ENCODE data around the gene GBP3.
"Not testable (repeated sequence)": the region's sequence is repeated elsewhere in the genome, so short reads cannot be mapped to it uniquely, and the experiment has no call there.

The GBP3 gene

DNA sequence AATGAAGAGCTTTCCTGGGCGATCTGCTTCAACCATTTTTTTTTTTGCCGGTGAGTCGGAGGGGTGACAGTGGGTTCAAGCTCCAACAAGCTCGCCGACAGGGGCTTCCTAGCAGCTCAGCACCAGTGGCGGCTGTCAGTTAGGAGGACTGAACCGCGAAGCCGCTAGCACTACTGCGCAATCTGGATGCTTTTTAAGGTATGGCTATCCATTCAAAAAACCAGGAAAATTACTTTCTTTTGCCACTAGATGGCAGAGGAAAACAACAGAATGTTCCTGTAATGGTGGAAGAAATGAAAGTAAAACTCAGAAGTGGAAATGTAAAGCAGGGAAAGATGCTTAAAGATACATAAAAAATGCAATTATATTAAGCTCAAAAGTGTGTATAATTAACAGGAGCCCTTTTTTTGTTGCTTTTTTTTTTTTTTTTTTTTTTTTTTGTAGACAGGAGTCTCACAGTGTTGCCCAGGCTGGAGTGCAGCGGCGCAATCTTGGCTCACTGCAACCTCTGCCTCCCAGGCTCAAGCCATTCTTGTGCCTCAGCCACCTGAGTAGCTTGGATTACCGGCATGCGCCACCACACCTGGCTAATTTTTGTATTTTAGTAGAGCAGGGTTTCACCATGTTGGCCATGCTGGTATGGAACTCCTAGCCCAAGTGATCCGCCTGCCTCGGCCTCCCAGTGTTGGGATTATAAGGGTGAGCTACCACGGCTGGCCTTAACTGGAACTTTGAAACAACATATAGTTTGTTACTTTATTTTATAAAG is 38.7 kb downstream of the GBP3 start:
- DNase-seq (ENCODE audit: low read depth) = peak; percentile 73
- no peak overlapping the region for H3K4me3 ChIP-seq (ENCODE audit: low read length)
- TF ChIP-seq, protein P1, sequence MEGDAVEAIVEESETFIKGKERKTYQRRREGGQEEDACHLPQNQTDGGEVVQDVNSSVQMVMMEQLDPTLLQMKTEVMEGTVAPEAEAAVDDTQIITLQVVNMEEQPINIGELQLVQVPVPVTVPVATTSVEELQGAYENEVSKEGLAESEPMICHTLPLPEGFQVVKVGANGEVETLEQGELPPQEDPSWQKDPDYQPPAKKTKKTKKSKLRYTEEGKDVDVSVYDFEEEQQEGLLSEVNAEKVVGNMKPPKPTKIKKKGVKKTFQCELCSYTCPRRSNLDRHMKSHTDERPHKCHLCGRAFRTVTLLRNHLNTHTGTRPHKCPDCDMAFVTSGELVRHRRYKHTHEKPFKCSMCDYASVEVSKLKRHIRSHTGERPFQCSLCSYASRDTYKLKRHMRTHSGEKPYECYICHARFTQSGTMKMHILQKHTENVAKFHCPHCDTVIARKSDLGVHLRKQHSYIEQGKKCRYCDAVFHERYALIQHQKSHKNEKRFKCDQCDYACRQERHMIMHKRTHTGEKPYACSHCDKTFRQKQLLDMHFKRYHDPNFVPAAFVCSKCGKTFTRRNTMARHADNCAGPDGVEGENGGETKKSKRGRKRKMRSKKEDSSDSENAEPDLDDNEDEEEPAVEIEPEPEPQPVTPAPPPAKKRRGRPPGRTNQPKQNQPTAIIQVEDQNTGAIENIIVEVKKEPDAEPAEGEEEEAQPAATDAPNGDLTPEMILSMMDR (IDR thresholded peaks at IDR 0.05; ENCODE audit: insufficient read depth, low read depth, low read length, missing control alignments) = peak; percentile 57

GRCh38 chr1:88982055-88982454 is 40.6 kb downstream of the GBP3 start:
- TF ChIP-seq, protein P1 (IDR thresholded peaks at IDR 0.05; ENCODE audit: insufficient read depth, low read depth, low read length, missing control alignments) = no peak
- peak; percentile 27 for DNase-seq (ENCODE audit: low read depth)
- no peak overlapping the region for H3K4me3 ChIP-seq (ENCODE audit: low read length)

- DNase-seq (ENCODE audit: low read depth); H3K4me3 ChIP-seq (ENCODE audit: low read length): not testable (repeated sequence)
Measured at GRCh38 chr1:88981506-88981905, 41.2 kb downstream of the GBP3 start.

- no peak overlapping the region for H3K4me3 ChIP-seq (ENCODE audit: low read length)
- no peak for DNase-seq (ENCODE audit: low read depth)
- TF ChIP-seq, protein P1 (IDR thresholded peaks at IDR 0.05; ENCODE audit: insufficient read depth, low read depth, low read length, missing control alignments) = no peak
Measured at GRCh38 chr1:88980870-88981269, 41.8 kb downstream of the GBP3 start.

- no peak overlapping the region for H3K4me3 ChIP-seq (ENCODE audit: low read length)
- TF ChIP-seq, protein P1 (IDR thresholded peaks at IDR 0.05; ENCODE audit: insufficient read depth, low read depth, low read length, missing control alignments) = no peak
- no peak for DNase-seq (ENCODE audit: low read depth)
Measured at GRCh38 chr1:88979749-88980116, 42.9 kb downstream of the GBP3 start.

DNA sequence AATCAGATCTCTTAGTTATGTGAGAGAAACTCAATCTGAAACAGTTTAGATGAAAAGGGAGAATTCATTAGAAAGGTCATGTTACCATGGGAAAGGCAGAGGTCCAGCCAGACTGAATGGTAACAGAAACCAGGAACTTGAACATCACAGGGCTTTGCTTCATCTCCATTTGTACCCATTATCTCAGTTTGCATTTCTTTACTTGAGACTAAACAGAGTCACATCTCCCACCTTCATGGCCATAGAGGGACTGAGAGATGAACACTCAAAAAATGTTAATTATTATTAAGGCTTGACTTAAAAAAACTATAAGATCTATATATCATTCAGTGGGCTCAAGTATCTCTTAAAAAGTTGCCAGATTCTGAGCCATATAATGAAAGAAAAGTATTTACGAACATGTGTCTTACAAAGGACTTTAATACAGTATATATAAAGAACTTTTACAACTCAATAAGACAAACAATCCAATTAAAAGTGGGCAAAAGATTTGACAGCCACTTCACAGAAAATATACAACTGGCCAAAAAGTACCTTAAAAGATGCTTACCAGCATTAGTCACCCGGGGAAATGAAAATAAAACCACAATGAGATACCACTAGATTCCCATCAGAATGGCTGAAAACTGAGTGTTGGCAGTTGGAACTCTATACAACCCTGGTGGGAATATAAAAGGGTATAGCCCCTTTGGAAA is 43.5 kb downstream of the GBP3 start:
- H3K4me3 ChIP-seq (ENCODE audit: low read length) = no peak overlapping the region
- TF ChIP-seq, protein P1 (IDR thresholded peaks at IDR 0.05; ENCODE audit: insufficient read depth, low read depth, low read length, missing control alignments) = no peak
- no peak for DNase-seq (ENCODE audit: low read depth)

- DNase-seq (ENCODE audit: low read depth) = peak; percentile 24
- TF ChIP-seq, protein P1 (IDR thresholded peaks at IDR 0.05; ENCODE audit: insufficient read depth, low read depth, low read length, missing control alignments) = no peak
- H3K4me3 ChIP-seq (ENCODE audit: low read length) = no peak overlapping the region
Measured at GRCh38 chr1:88976235-88976634, 46.4 kb downstream of the GBP3 start.

- not testable (repeated sequence) for DNase-seq (ENCODE audit: low read depth)
Measured at GRCh38 chr1:88974616-88975172, 48.0 kb downstream of the GBP3 start.

More at GRCh38 chr1:88974616-88975172, 48.0 kb downstream of the GBP3 start:
- not testable (repeated sequence) for H3K4me3 ChIP-seq (ENCODE audit: low read length)
